ENCODE results near the gene DPM3. TPM values are rescaled to one million over a fixed set of nuclear protein-coding genes. Genes with fewer than 3 reads are reported as not detected.
"Not testable (repeated sequence)": the region's sequence is repeated elsewhere in the genome, so short reads cannot be mapped to it uniquely, and the experiment has no call there.

The DPM3 gene
- total and polyA plus RNA-seq, 2 experiments from 2014 or later: 102 to 105 TPM

- DNase-seq (ENCODE audit: low read depth in 1 of 2, low spot score in 1 of 2): peak in 1 of 2 donors; percentile 68
- Histone ChIP-seq H3K27me3 (no peaks in the 10 kb centered on the region), H3K36me3 (peaks cover 3% of the 10 kb centered on the region), H3K27ac (no peak overlapping the region), H3K4me3 (no peak overlapping the region), H3K4me1 (ENCODE audit: low read depth) (no peaks in the 10 kb centered on the region), H3K9me3 (ENCODE audit: low read depth) (no peaks in the 10 kb centered on the region)
- TF ChIP-seq CTCF (IDR thresholded peaks at IDR 0.05; ENCODE audit: low read depth, low read length): no peak
Observed at GRCh38 chr1:155166471-155167165, 26.3 kb upstream of the DPM3 start.

- Histone ChIP-seq H3K4me3 (no peak overlapping the region), H3K4me1 (ENCODE audit: low read depth) (no peaks in the 10 kb centered on the region), H3K9me3 (ENCODE audit: low read depth) (no peaks in the 10 kb centered on the region), H3K27ac (no peak overlapping the region), H3K36me3 (peaks cover 3% of the 10 kb centered on the region), H3K27me3 (no peaks in the 10 kb centered on the region)
- DNase-seq (ENCODE audit: low read depth in 1 of 2, low spot score in 1 of 2): no peak
- TF ChIP-seq CTCF (IDR thresholded peaks at IDR 0.05; ENCODE audit: low read depth, low read length): no peak
Observed at GRCh38 chr1:155166051-155166470, 25.7 kb upstream of the DPM3 start.

GRCh38 chr1:155164625-155165024, 24.3 kb upstream of the DPM3 start:
- H3K4me1 ChIP-seq (ENCODE audit: low read depth); H3K27ac ChIP-seq; DNase-seq (ENCODE audit: low read depth in 1 of 2, low spot score in 1 of 2); H3K27me3 ChIP-seq; H3K4me3 ChIP-seq; H3K9me3 ChIP-seq (ENCODE audit: low read depth); H3K36me3 ChIP-seq: not testable (repeated sequence)

- H3K36me3 ChIP-seq; H3K27ac ChIP-seq; H3K27me3 ChIP-seq; H3K9me3 ChIP-seq (ENCODE audit: low read depth); DNase-seq (ENCODE audit: low read depth in 1 of 2, low spot score in 1 of 2); H3K4me3 ChIP-seq; H3K4me1 ChIP-seq (ENCODE audit: low read depth): not testable (repeated sequence)
Observed at GRCh38 chr1:155163785-155164184, 23.5 kb upstream of the DPM3 start.

- H3K27me3 ChIP-seq; H3K9me3 ChIP-seq (ENCODE audit: low read depth); H3K36me3 ChIP-seq; H3K4me1 ChIP-seq (ENCODE audit: low read depth); DNase-seq (ENCODE audit: low read depth in 1 of 2, low spot score in 1 of 2); H3K4me3 ChIP-seq; H3K27ac ChIP-seq: not testable (repeated sequence)
Observed at GRCh38 chr1:155162631-155163030, 22.3 kb upstream of the DPM3 start.

GRCh38 chr1:155160128-155160527, 19.8 kb upstream of the DPM3 start:
- Histone ChIP-seq H3K27me3 (no peaks in the 10 kb centered on the region), H3K9me3 (ENCODE audit: low read depth) (no peaks in the 10 kb centered on the region), H3K36me3 (no peaks in the 10 kb centered on the region), H3K27ac (no peak overlapping the region), H3K4me3 (no peak overlapping the region), H3K4me1 (ENCODE audit: low read depth) (no peaks in the 10 kb centered on the region)
- TF ChIP-seq CTCF (IDR thresholded peaks at IDR 0.05; ENCODE audit: low read depth, low read length): no peak
- no peak for DNase-seq (ENCODE audit: low read depth in 1 of 2, low spot score in 1 of 2)

GRCh38 chr1:155158991-155159390, 18.7 kb upstream of the DPM3 start:
- H3K36me3 ChIP-seq: no peaks in the 10 kb centered on the region
- TF ChIP-seq CTCF (IDR thresholded peaks at IDR 0.05; ENCODE audit: low read depth, low read length): no peak

GRCh38 chr1:155155996-155156643, 15.8 kb upstream of the DPM3 start:
- not testable (repeated sequence) for DNase-seq (ENCODE audit: low read depth in 1 of 2, low spot score in 1 of 2); H3K4me1 ChIP-seq (ENCODE audit: low read depth); H3K4me3 ChIP-seq; H3K36me3 ChIP-seq; H3K27ac ChIP-seq; H3K9me3 ChIP-seq (ENCODE audit: low read depth); H3K27me3 ChIP-seq

More at GRCh38 chr1:155158991-155159390, 18.7 kb upstream of the DPM3 start:
- no peak overlapping the region for H3K4me3 ChIP-seq
- H3K9me3 ChIP-seq (ENCODE audit: low read depth): no peaks in the 10 kb centered on the region
- H3K27me3 ChIP-seq: no peaks in the 10 kb centered on the region
- no peaks in the 10 kb centered on the region for H3K4me1 ChIP-seq (ENCODE audit: low read depth)
- no peak overlapping the region for H3K27ac ChIP-seq
- no peak for DNase-seq (ENCODE audit: low read depth in 1 of 2, low spot score in 1 of 2)
